Motor neuron (in vitro differentiated cells): ENCODE results near the gene MN1. TPM values are rescaled to one million over a fixed set of nuclear protein-coding genes. Genes with fewer than 3 reads are reported as not detected.

Experiments used
- ATAC-seq, 8 experiments: fragments of 200-7000 bp; cut with Tn5 transposase; replicated peaks in 6 of 8; 2 replicates each; pipeline ENCODE4 v1.8.0; 2021; ENCODE audit warnings: mild to moderate bottlenecking in 8 of 8, moderate library complexity in 8 of 8
- H3K27ac ChIP-seq, 2 donors: fragments of 250-450 bp; sonication (Bioruptor Pico); 2 replicates each; pipeline ENCODE4 v1.9.0; 2021; ENCODE audit warnings: antibody characterized with exemption in 2 of 2, mild to moderate bottlenecking in 2 of 2, moderate library complexity in 1 of 2
- H3K4me1 ChIP-seq, 2 donors: fragments of 250-450 bp; sonication (Bioruptor Pico); replicated peaks in 1 of 2; 2 replicates each; pipeline ENCODE4 v1.6.1; 2021; ENCODE audit warnings: antibody characterized with exemption in 2 of 2, mild to moderate bottlenecking in 2 of 2, moderate library complexity in 1 of 2
- H3K4me3 ChIP-seq, 5 donors: fragments of 250-450 bp; sonication (Bioruptor Pico); 2 replicates each; pipeline ENCODE4 v1.9.0; 2021; ENCODE audit warnings: antibody characterized with exemption in 5 of 5, mild to moderate bottlenecking in 5 of 5, moderate library complexity in 4 of 5
- WGBS, 10 experiments: fragments of 450-650 bp; shearing (Covaris generic); methylation state at CpG; one replicate each; pipeline ENCODE4 v1.0.0; 2022; 5-methylcytosine and 5-hydroxymethylcytosine counted together
- in situ Hi-C, 9 experiments: fragments of 400-800 bp; cut with MboI; loops; one replicate each; pipeline ENCODE4 v1.15.0; 2021; ENCODE audit warnings: low sequenced_read_pairs in 9 of 9, low pct_unique_long_range_greater_than_20kb in 2 of 9; ENCODE audit not compliant: unreplicated experiment in 9 of 9
- total RNA-seq, 8 experiments: library from RNA; unstranded; fragments of 300-600 nt; gene quantifications; 2 replicates each; pipeline versions ENCODE4 v1.2.3 to v1.2.4, GENCODE V29; 2022

MN1 gene
- 10 to 100 TPM in 1 of 8 experiments, 1 to 10 TPM in 7; 4.2 to 11.2 (median 7.8) TPM for total RNA-seq

- Histone ChIP-seq H3K4me1 (peaks cover 44 to 62% of the 10 kb centered on the region in 2 donors), H3K27ac (peak within 1 kb of the TSS; percentile 61 to 88), H3K4me3 (peak within 1 kb of the TSS; percentile 45 to 95 (median 70))
- in situ Hi-C loops: loop anchor here in 4 of 9 experiments (25.0 kb wide), 2 partner anchors 389 to 1039 kb away; no protein-coding TSS in a partner anchor
- WGBS, 10 experiments: 0% methylated on average over 9 of the region's 59 CpGs; no CpG with 5 or more reads in 9 of the 10 experiments
- ATAC-seq: peak; percentile 41 to 72 (median 56)
Observed at GRCh38 chr22:27801616-27802345, at the start of gene MN1. Gene MN1, minus strand, starts transcription at chr22:27801756. Its CDS starts 1,213 bp downstream, at chr22:27800543.

GRCh38 chr22:27850000-27850521, 48.5 kb upstream of the MN1 start:
- H3K4me3 ChIP-seq: no peak overlapping the region
- WGBS, 10 experiments: 27 to 100% (median 50%) methylated on average over 1 to 4 of the region's 6 CpGs; no CpG with 5 or more reads in 1 of the 10 experiments
- in situ Hi-C loops: no loop called here
- H3K4me1 ChIP-seq: peaks cover 12 to 22% of the 10 kb centered on the region in 2 donors
- no peak overlapping the region for H3K27ac ChIP-seq
- ATAC-seq: no peak

GRCh38 chr22:27848005-27848404, 46.4 kb upstream of the MN1 start:
- peaks cover 14 to 24% of the 10 kb centered on the region in 2 donors for H3K4me1 ChIP-seq
- no peak for ATAC-seq
- in situ Hi-C loops: no loop called here
- 89 to 100% (median 100%) methylated on average over 1 of the region's 1 CpG; no CpG with 5 or more reads in 7 of the 10 experiments for WGBS, 10 experiments
- no peak overlapping the region for H3K4me3 ChIP-seq
- no peak overlapping the region for H3K27ac ChIP-seq

DNA sequence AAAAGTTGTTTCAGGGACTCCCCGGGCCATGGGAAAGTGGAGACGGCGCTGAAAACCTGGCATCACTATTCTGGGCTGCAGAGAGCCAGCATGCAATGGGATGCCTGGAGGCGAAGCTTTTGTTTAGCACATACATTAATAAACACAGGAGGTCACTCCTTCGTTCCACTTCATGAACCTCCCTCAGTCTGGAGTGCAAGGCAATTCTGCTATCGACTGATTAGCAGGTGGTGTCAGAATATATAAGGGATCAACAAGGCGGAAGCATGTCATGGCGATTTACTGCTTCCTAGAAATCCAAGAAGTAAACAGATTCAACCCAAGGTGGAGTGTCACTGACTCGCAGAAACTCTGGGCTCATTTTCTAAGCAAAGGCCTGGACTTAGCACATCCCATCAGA, 45.4 kb upstream of the MN1 start:
- ATAC-seq: peak in 2 of 8 experiments; percentile 33 to 40
- peaks cover 25% of the 10 kb centered on the region in 2 donors for H3K4me1 ChIP-seq
- in situ Hi-C loops: no loop called here
- H3K4me3 ChIP-seq: no peak overlapping the region
- 53 to 89% (median 77%) methylated on average over 1 to 8 of the region's 9 CpGs; no CpG with 5 or more reads in 1 of the 10 experiments for WGBS, 10 experiments
- no peak overlapping the region for H3K27ac ChIP-seq

GRCh38 chr22:27846248-27846757, 44.7 kb upstream of the MN1 start:
- Histone ChIP-seq H3K27ac (no peak overlapping the region), H3K4me3 (no peak overlapping the region), H3K4me1 (peaks cover 22 to 26% of the 10 kb centered on the region in 2 donors)
- 50 to 100% (median 92%) methylated on average over 1 to 5 of the region's 5 CpGs; no CpG with 5 or more reads in 1 of the 10 experiments for WGBS, 10 experiments
- ATAC-seq: no peak
- in situ Hi-C loops: no loop called here

DNA sequence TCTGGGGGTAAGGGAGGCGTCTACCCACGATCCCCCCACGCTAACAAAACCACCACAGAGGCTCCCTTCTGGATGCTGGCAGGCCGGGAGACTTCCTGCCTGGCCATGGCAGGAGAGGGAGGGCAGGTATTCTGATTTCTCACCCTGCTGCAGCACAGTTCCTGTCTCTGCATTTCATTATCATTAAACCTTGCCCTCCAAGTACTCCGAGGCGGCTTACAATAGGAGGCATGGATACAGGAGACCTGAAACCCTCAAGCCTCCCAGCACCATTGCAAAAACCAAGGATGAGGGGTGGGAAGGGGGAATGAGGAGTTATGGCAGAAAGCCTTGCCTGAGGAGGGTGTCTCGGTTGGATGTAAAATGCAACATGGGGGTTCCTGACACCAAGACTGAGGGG, 44.1 kb upstream of the MN1 start:
- ATAC-seq: peak in 2 of 8 experiments; percentile 23 to 48
- Histone ChIP-seq H3K4me1 (peaks cover 22 to 26% of the 10 kb centered on the region in 2 donors), H3K27ac (no peak overlapping the region), H3K4me3 (no peak overlapping the region)
- in situ Hi-C loops: no loop called here
- WGBS, 10 experiments: 52 to 100% (median 89%) methylated on average over 1 to 5 of the region's 7 CpGs; no CpG with 5 or more reads in 5 of the 10 experiments

- Histone ChIP-seq H3K4me1 (peaks cover 17 to 26% of the 10 kb centered on the region in 2 donors), H3K4me3 (no peak overlapping the region), H3K27ac (no peak overlapping the region)
- in situ Hi-C loops: no loop called here
- 67 to 100% (median 87%) methylated on average over 1 to 7 of the region's 20 CpGs; no CpG with 5 or more reads in 1 of the 10 experiments for WGBS, 10 experiments
- ATAC-seq: no peak
Observed at GRCh38 chr22:27844656-27845591, 43.4 kb upstream of the MN1 start.

- Histone ChIP-seq H3K27ac (no peak overlapping the region), H3K4me1 (peaks cover 15 to 26% of the 10 kb centered on the region in 2 donors), H3K4me3 (no peak overlapping the region)
- in situ Hi-C loops: no loop called here
- WGBS, 10 experiments: 67 to 93% (median 82%) methylated on average over 1 to 5 of the region's 6 CpGs; no CpG with 5 or more reads in 4 of the 10 experiments
- no peak for ATAC-seq
Observed at GRCh38 chr22:27844256-27844655, 42.7 kb upstream of the MN1 start.

GRCh38 chr22:27843441-27843840, 41.9 kb upstream of the MN1 start:
- H3K4me3 ChIP-seq: no peak overlapping the region
- in situ Hi-C loops: no loop called here
- H3K27ac ChIP-seq: no peak overlapping the region
- H3K4me1 ChIP-seq: peaks cover 15 to 26% of the 10 kb centered on the region in 2 donors
- ATAC-seq: peak in 1 of 8 experiments; percentile 17
- WGBS, 10 experiments: 17 to 100% (median 57%) methylated on average over 1 to 6 of the region's 7 CpGs; no CpG with 5 or more reads in 3 of the 10 experiments

GRCh38 chr22:27842669-27843431, 41.3 kb upstream of the MN1 start:
- in situ Hi-C loops: no loop called here
- H3K4me1 ChIP-seq: peaks cover 15 to 26% of the 10 kb centered on the region in 2 donors
- H3K4me3 ChIP-seq: no peak overlapping the region
- peak in 7 of 8 experiments; percentile 40 to 73 (median 53) for ATAC-seq
- H3K27ac ChIP-seq: no peak overlapping the region
- 13 to 92% (median 62%) methylated on average over 5 to 13 of the region's 15 CpGs for WGBS, 10 experiments

DNA sequence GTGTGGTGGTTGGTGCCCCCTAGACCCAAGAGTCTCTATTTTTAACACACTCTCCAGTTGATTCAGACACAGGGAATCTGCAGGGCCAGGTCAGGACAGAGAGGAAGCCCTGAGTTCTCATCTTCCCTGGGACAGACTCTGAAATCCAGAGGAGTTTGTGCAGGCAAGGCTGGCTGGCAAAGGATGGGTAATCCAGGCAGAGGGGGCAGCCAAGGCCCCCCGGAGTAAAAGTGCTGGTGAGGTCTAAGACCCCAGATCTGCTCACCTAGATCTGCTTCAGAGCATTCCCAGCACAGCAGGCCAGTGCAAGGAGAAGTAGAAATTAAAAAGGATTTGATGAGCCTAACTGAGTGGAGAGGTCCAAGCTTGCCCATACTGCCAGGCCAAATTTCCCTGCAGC, 40.6 kb upstream of the MN1 start:
- WGBS, 10 experiments: 20% methylated on average over 1 of the region's 1 CpG; no CpG with 5 or more reads in 9 of the 10 experiments

GRCh38 chr22:27840436-27840835, 38.9 kb upstream of the MN1 start:
- no peak overlapping the region for H3K4me3 ChIP-seq
- H3K4me1 ChIP-seq: peaks cover 11 to 14% of the 10 kb centered on the region in 2 donors
- H3K27ac ChIP-seq: no peak overlapping the region
- in situ Hi-C loops: no loop called here
- no peak for ATAC-seq
- WGBS, 10 experiments: 67 to 100% (median 100%) methylated on average over 1 to 6 of the region's 7 CpGs; no CpG with 5 or more reads in 3 of the 10 experiments

More for the DNA sequence above, 40.6 kb upstream of the MN1 start:
- Histone ChIP-seq H3K4me3 (no peak overlapping the region), H3K4me1 (peaks cover 15 to 25% of the 10 kb centered on the region in 2 donors), H3K27ac (peak overlapping the region in 1 of 2 donors; percentile 10)
- in situ Hi-C loops: no loop called here
- ATAC-seq: peak in 3 of 8 experiments; percentile 6 to 19 (median 15)
